IPS-NIHi11 (cell line): ENCODE results near the gene USP4.
A peak's percentile ranks its signal among the peaks of the same experiment; 100 is the strongest.
"Not testable (repeated sequence)": the region's sequence is repeated elsewhere in the genome, so short reads cannot be mapped to it uniquely, and the experiment has no call there.

ENCODE experiments used
- DNase-seq: peaks from one replicate; pipeline ENCODE4 v3.0.0; 2012; ENCODE audit warnings: mixed read lengths, low spot score

USP4 gene

GRCh38 chr3:49244581-49245205, 95.2 kb downstream of the USP4 start:
- peak; percentile 22 for DNase-seq

- DNase-seq = not testable (repeated sequence)
Measured at GRCh38 chr3:49240091-49240490, 99.8 kb downstream of the USP4 start.

- no peak for DNase-seq
Measured at GRCh38 chr3:49238274-49239127, 101.4 kb downstream of the USP4 start.

- no peak for DNase-seq
Measured at GRCh38 chr3:49237344-49237743, 102.5 kb downstream of the USP4 start.

GRCh38 chr3:49236226-49236625, 103.6 kb downstream of the USP4 start:
- DNase-seq = no peak

GRCh38 chr3:49228817-49229216, 111.0 kb downstream of the USP4 start:
- DNase-seq = not testable (repeated sequence)
